Cardiac atrium fibroblast (primary cell): ENCODE data around the gene ACSL4. TPM values are rescaled to one million over a fixed set of nuclear protein-coding genes. Genes with fewer than 3 reads are reported as not detected.

ENCODE experiments used
- total RNA-seq: library from RNA; depleted of rRNA; stranded (reverse); fragments of >200 nt; gene quantifications from 2 replicates; pipeline ENCODE4 v1.2.3, GENCODE V29; 2015

Gene ACSL4
- 61.7 and 85.1 TPM in 2 replicates for total RNA-seq

GRCh38 chrX:109732807-109733612 lies at the start of gene ACSL4:
Gene ACSL4, minus strand, starts transcription at chrX:109733257. Its CDS starts 49,894 bp downstream, at chrX:109683363.

GRCh38 chrX:109624641-109625616 lies 108.1 kb downstream of the ACSL4 start, which contains the start of gene KCNE5:
Gene KCNE5, minus strand, starts transcription at chrX:109625172. Its CDS starts 152 bp downstream, at chrX:109625020.

Other genes starting within 250 kb of the ACSL4 start
- 8.4 and 10.7 TPM in 2 replicates for gene NXT2, start 196.4 kb downstream of the ACSL4 start, total RNA-seq
- gene KCNE5, start 108.1 kb downstream of the ACSL4 start, total RNA-seq: 0.90 TPM in 1 of 2 replicates, not detected in the other